ENCODE data around the gene TTC22. TPM values are rescaled to one million over a fixed set of nuclear protein-coding genes. Genes with fewer than 3 reads are reported as not detected.

TTC22 gene
- total and polyA plus RNA-seq, 2 experiments from 2014 or later: 8.1 to 9.0 TPM

GRCh38 chr1:54806931-54807611 lies 5.9 kb upstream of the TTC22 start:
- H3K4me2 ChIP-seq: no peak overlapping the region
- H4K20me1 ChIP-seq (ENCODE audit: insufficient read depth, poor library complexity, severe bottlenecking): no peaks in the 10 kb centered on the region
- H3K36me3 ChIP-seq (replicated peaks; ENCODE audit: insufficient read depth, low read depth): no peaks in the 10 kb centered on the region
- TF ChIP-seq EZH2phosphoT487 (IDR thresholded peaks at IDR 0.05; ENCODE audit: low read depth, severe bottlenecking, unreplicated experiment) (no peak), EZH2 (IDR thresholded peaks at IDR 0.05; ENCODE audit: borderline replicate concordance) (no peak), CTCF (IDR thresholded peaks at IDR 0.05; ENCODE audit: poor library complexity) (no peak)
- no peaks in the 10 kb centered on the region for H3K79me2 ChIP-seq
- H3K9me2 ChIP-seq (replicated peaks; ENCODE audit: insufficient read depth): no peaks in the 10 kb centered on the region
- WGBS (ENCODE audit: low lambda C conversion rate, missing lambda C conversion rate): 82% methylated on average over 11 of the region's 11 CpGs
- H3K9me3 ChIP-seq (ENCODE audit: low read depth): no peaks in the 10 kb centered on the region
- DNase-seq (ENCODE audit: low spot score): no peak
- no peak overlapping the region for H2AFZ ChIP-seq
- H3K27ac ChIP-seq: no peak overlapping the region
- no peaks in the 10 kb centered on the region for H3K27me3 ChIP-seq
- no peak overlapping the region for H3K4me3 ChIP-seq
- H3K4me1 ChIP-seq (ENCODE audit: insufficient read depth): no peaks in the 10 kb centered on the region

GRCh38 chr1:54805981-54806381 lies 4.9 kb upstream of the TTC22 start:
- no peaks in the 10 kb centered on the region for H3K9me2 ChIP-seq (replicated peaks; ENCODE audit: insufficient read depth)
- 94% methylated on average over 23 of the region's 35 CpGs for WGBS (ENCODE audit: low lambda C conversion rate, missing lambda C conversion rate)
- H3K9me3 ChIP-seq (ENCODE audit: low read depth): no peaks in the 10 kb centered on the region
- H3K4me2 ChIP-seq: no peak overlapping the region
- H3K27ac ChIP-seq: no peak overlapping the region
- DNase-seq (ENCODE audit: low spot score): no peak
- H2AFZ ChIP-seq: no peak overlapping the region
- TF ChIP-seq CTCF (IDR thresholded peaks at IDR 0.05; ENCODE audit: poor library complexity) (no peak), EZH2 (IDR thresholded peaks at IDR 0.05; ENCODE audit: borderline replicate concordance) (no peak), EZH2phosphoT487 (IDR thresholded peaks at IDR 0.05; ENCODE audit: low read depth, severe bottlenecking, unreplicated experiment) (no peak)
- no peaks in the 10 kb centered on the region for H3K4me1 ChIP-seq (ENCODE audit: insufficient read depth)
- H3K36me3 ChIP-seq (replicated peaks; ENCODE audit: insufficient read depth, low read depth): no peaks in the 10 kb centered on the region
- H3K4me3 ChIP-seq: no peak overlapping the region
- H3K79me2 ChIP-seq: no peaks in the 10 kb centered on the region
- H3K27me3 ChIP-seq: no peaks in the 10 kb centered on the region
- H4K20me1 ChIP-seq (ENCODE audit: insufficient read depth, poor library complexity, severe bottlenecking): no peaks in the 10 kb centered on the region

- no peaks in the 10 kb centered on the region for H4K20me1 ChIP-seq (ENCODE audit: insufficient read depth, poor library complexity, severe bottlenecking)
- H3K27ac ChIP-seq: no peak overlapping the region
- 94% methylated on average over 3 of the region's 3 CpGs for WGBS (ENCODE audit: low lambda C conversion rate, missing lambda C conversion rate)
Observed at GRCh38 chr1:54805466-54805865, 4.3 kb upstream of the TTC22 start.

More at GRCh38 chr1:54805466-54805865, 4.3 kb upstream of the TTC22 start:
- Histone ChIP-seq H2AFZ (no peak overlapping the region), H3K36me3 (replicated peaks; ENCODE audit: insufficient read depth, low read depth) (no peaks in the 10 kb centered on the region), H3K27me3 (no peaks in the 10 kb centered on the region), H3K9me2 (replicated peaks; ENCODE audit: insufficient read depth) (no peaks in the 10 kb centered on the region), H3K4me1 (ENCODE audit: insufficient read depth) (no peaks in the 10 kb centered on the region), H3K4me2 (no peak overlapping the region), H3K9me3 (ENCODE audit: low read depth) (no peaks in the 10 kb centered on the region), H3K4me3 (no peak overlapping the region), H3K79me2 (peaks cover under 1% of the 10 kb centered on the region)
- no peak for DNase-seq (ENCODE audit: low spot score)
- no peak for TF ChIP-seq EZH2 (IDR thresholded peaks at IDR 0.05; ENCODE audit: borderline replicate concordance)
- TF ChIP-seq EZH2phosphoT487 (IDR thresholded peaks at IDR 0.05; ENCODE audit: low read depth, severe bottlenecking, unreplicated experiment): no peak
- no peak for TF ChIP-seq CTCF (IDR thresholded peaks at IDR 0.05; ENCODE audit: poor library complexity)

All from hepatocyte (in vitro differentiated cells).